Type B pancreatic cell (in vitro differentiated cells): ENCODE measurements around the gene PCNT. TPM values are rescaled to one million over a fixed set of nuclear protein-coding genes. Genes with fewer than 3 reads are reported as not detected.

Experiments used
- DNase-seq: peaks from one replicate; pipeline ENCODE4 v3.0.0; 2021; ENCODE audit warnings: mixed read lengths; ENCODE audit not compliant: unreplicated experiment; ENCODE audit errors: extremely low spot score
- H3K27ac Mint-ChIP-seq: 2 replicates; pipeline ENCODE4 v1.8.0; 2021; ENCODE audit warnings: mild to moderate bottlenecking, mixed read lengths
- H3K27me3 Mint-ChIP-seq: 2 replicates; pipeline ENCODE4 v1.8.0; 2021; ENCODE audit warnings: mixed read lengths
- H3K36me3 Mint-ChIP-seq: 2 replicates; pipeline ENCODE4 v1.8.0; 2021; ENCODE audit warnings: mixed read lengths
- H3K4me1 Mint-ChIP-seq: one replicate; pipeline ENCODE4 v1.8.0; 2021; ENCODE audit warnings: mixed read lengths; ENCODE audit not compliant: unreplicated experiment
- H3K4me3 Mint-ChIP-seq: 2 replicates; pipeline ENCODE4 v1.8.0; 2021; ENCODE audit warnings: mild to moderate bottlenecking, mixed read lengths
- H3K9me3 Mint-ChIP-seq: 2 replicates; pipeline ENCODE4 v1.8.0; 2021; ENCODE audit warnings: mixed read lengths
- CTCF ChIP-seq: fragments of 200-600 bp; sonication (generic); conservative IDR thresholded peaks from 2 replicates; pipeline ENCODE4 v1.5.0; 2021; ENCODE audit warnings: antibody characterized with exemption, mild to moderate bottlenecking
- total RNA-seq: library from RNA; stranded (reverse); gene quantifications from 2 replicates; pipeline ENCODE4 v1.2.1, GENCODE V29; 2021; ENCODE audit warnings: low replicate concordance

The PCNT gene
- total RNA-seq, 1 donor from 2014 or later = 50.3 TPM

GRCh38 chr21:46452710-46453109 is 128.8 kb downstream of the PCNT start:
- Mint-ChIP-seq H3K4me3 (no peak overlapping the region), H3K4me1 (peaks cover 15% of the 10 kb centered on the region), H3K36me3 (peaks cover 24% of the 10 kb centered on the region)

GRCh38 chr21:46454142-46454541 is 130.2 kb downstream of the PCNT start:
- Mint-ChIP-seq H3K9me3 (no peaks in the 10 kb centered on the region), H3K36me3 (peaks cover 15% of the 10 kb centered on the region), H3K27ac (no peak overlapping the region), H3K4me3 (no peak overlapping the region), H3K4me1 (peaks cover 17% of the 10 kb centered on the region), H3K27me3 (no peaks in the 10 kb centered on the region)
- no peak for TF ChIP-seq CTCF
- DNase-seq = no peak

More at GRCh38 chr21:46452710-46453109, 128.8 kb downstream of the PCNT start:
- TF ChIP-seq CTCF = no peak
- H3K9me3 Mint-ChIP-seq = peaks cover 6% of the 10 kb centered on the region
- no peak for DNase-seq
- no peak overlapping the region for H3K27ac Mint-ChIP-seq
- no peaks in the 10 kb centered on the region for H3K27me3 Mint-ChIP-seq

- Mint-ChIP-seq H3K27me3 (no peaks in the 10 kb centered on the region), H3K4me1 (peaks cover 17% of the 10 kb centered on the region), H3K36me3 (peaks cover 15% of the 10 kb centered on the region), H3K27ac (no peak overlapping the region), H3K9me3 (no peaks in the 10 kb centered on the region), H3K4me3 (peak overlapping the region; percentile 13)
- no peak for TF ChIP-seq CTCF
- no peak for DNase-seq
These were observed 130.9 kb downstream of the PCNT start for GRCh38 chr21:46454634-46455390.

GRCh38 chr21:46455575-46456385 is 131.8 kb downstream of the PCNT start:
- DNase-seq = no peak
- Mint-ChIP-seq H3K27ac (peak overlapping the region; percentile 42), H3K36me3 (peaks cover 13% of the 10 kb centered on the region), H3K4me1 (peaks cover 17% of the 10 kb centered on the region), H3K27me3 (no peaks in the 10 kb centered on the region), H3K9me3 (no peaks in the 10 kb centered on the region), H3K4me3 (peak overlapping the region; percentile 93)
- no peak for TF ChIP-seq CTCF

GRCh38 chr21:46456750-46457149 is 132.8 kb downstream of the PCNT start:
- H3K4me3 Mint-ChIP-seq = peak overlapping the region; percentile 93
- no peak for DNase-seq
- H3K27ac Mint-ChIP-seq = no peak overlapping the region
- no peaks in the 10 kb centered on the region for H3K27me3 Mint-ChIP-seq
- H3K4me1 Mint-ChIP-seq = peaks cover 20% of the 10 kb centered on the region
- no peak for TF ChIP-seq CTCF
- peaks cover 10% of the 10 kb centered on the region for H3K36me3 Mint-ChIP-seq
- no peaks in the 10 kb centered on the region for H3K9me3 Mint-ChIP-seq
